GM10248 (cell line): ENCODE results near the gene C17orf58.
"Not testable (repeated sequence)": the region's sequence is repeated elsewhere in the genome, so short reads cannot be mapped to it uniquely, and the experiment has no call there.

Source experiments
- CTCF ChIA-PET: fragments of 300-600 bp; sonication (Branson Sonifier 250); formaldehyde crosslinking; extraction: SDS; loops from one replicate; lab custom pipeline; 2021; ENCODE audit warnings: antibody characterized with exemption; lab: Yijun Ruan, JAX
- POLR2A ChIA-PET: fragments of 350-650 bp; sonication (Branson Sonifier 250); formaldehyde crosslinking; extraction: SDS; loops from one replicate; lab custom pipeline; 2020; ENCODE audit warnings: antibody characterized with exemption; lab: Yijun Ruan, JAX
- DNase-seq: peaks from one replicate; pipeline ENCODE4 v3.0.0; 2012; ENCODE audit errors: extremely low spot score
- TF ChIP-seq, protein P1 (sequence below): IDR thresholded peaks from 2 replicates; pipeline ENCODE4 v1.5.1; 2012; ENCODE audit warnings: mild to moderate bottlenecking, low read depth; ENCODE audit errors: extremely low read depth, missing control alignments, control extremely low read depth

Gene C17orf58

DNA sequence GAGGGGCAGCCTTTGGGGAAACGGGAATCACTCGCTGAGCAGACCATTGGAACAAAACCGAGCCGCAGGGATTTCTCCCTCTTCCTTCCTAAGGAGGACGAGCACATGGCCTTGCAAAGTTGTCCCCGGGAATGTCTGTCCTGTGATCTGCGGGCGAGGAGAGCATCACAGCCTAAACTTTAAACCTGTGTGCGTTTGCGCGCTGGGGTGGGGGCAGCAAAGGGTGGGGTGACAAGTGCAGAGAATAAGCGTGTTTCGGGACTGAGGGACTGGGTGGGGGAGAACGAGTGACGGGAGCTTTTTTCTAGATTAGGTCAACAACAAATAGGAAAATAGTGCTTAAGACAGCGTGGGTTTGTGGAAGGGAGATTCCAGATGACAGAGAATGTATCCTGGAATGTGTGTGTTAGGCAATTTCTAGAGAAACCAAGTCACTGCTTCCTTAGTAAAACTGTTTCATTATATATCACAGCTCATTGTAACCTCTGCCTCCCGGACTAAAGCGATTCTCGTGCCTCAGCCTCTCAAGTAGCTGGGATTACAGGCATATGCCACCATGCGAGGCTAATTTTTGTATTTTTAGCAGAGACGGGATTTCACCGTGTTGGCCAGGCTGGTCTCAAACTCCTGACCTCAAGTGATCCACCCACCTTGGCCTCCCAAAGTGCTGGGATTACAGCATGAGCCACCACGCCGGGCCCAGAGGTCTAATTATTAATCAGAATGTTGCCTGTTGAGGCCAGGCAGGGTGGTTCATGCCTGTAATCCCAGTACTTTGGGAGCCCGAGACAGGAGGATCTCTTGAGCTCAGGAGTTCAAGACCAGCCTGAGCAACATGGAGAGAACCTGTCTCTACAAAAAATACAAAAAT, at the start of gene C17orf58:
C17orf58 (minus strand) TSS at position 169 of the 871 bp plus-strand sequence. CDS start 271 bp downstream, outside the sequence.
- CTCF ChIA-PET, result interaction anchor here (0.8 to 4.9 kb wide), 2 partner anchors 14 to 23 kb away, joined by 3 to 25 read pairs; no protein-coding TSS in a partner anchor
- not testable (repeated sequence) for DNase-seq
- POLR2A ChIA-PET, result interaction anchor here (1.5 kb wide), 1 partner anchor 23 kb away, joined by 5 read pairs; no protein-coding TSS in a partner anchor

DNA sequence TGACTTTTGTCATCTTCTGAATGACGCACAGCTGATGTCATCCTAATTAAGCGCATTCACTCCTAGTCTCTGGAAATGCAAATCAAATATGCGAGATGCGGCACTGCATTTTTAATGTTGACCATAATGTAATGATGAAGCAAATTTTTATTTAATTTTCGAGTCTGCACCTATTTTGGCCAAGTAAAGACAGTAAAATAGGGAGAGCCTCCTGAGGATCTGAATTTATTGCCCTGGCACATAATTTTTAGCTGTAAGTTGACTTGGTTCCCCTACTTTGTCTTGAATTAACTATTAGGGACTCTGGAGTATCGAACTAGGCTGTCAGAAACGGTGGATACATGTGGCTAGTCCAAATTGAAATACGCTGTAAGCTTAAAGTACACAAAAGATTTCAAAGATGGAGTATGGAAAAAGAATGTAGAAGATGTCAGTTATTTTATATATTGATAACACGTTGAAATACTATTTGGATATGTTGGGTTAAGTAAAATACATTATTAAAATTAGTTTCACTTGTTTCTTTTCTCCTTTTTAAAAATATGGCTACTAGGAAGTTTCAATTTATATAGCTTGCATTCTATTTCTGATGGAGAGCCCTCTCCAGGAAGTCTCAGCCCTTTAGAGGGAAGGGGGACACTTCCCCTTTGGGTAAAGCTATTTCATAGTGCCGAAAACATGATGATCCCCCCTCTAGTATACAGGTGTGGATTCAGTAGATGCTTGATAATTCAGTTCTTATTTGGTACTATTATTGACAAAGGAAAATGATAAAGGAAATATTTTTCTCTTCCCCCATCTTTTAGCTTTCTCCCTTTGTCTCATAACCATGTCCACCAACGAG, 40.3 kb upstream of the C17orf58 start:
- ChIA-PET CTCF (interaction anchor here (0.8 to 2.1 kb wide), 4 partner anchors 8 to 429 kb away, joined by 3 to 5 read pairs (median 4); no protein-coding TSS in a partner anchor), POLR2A (interaction anchor here (0.6 to 1.1 kb wide), 3 partner anchors 17 to 1290 kb away, joined by 3 to 4 read pairs (median 3); no protein-coding TSS in a partner anchor)
- TF ChIP-seq, protein P1, sequence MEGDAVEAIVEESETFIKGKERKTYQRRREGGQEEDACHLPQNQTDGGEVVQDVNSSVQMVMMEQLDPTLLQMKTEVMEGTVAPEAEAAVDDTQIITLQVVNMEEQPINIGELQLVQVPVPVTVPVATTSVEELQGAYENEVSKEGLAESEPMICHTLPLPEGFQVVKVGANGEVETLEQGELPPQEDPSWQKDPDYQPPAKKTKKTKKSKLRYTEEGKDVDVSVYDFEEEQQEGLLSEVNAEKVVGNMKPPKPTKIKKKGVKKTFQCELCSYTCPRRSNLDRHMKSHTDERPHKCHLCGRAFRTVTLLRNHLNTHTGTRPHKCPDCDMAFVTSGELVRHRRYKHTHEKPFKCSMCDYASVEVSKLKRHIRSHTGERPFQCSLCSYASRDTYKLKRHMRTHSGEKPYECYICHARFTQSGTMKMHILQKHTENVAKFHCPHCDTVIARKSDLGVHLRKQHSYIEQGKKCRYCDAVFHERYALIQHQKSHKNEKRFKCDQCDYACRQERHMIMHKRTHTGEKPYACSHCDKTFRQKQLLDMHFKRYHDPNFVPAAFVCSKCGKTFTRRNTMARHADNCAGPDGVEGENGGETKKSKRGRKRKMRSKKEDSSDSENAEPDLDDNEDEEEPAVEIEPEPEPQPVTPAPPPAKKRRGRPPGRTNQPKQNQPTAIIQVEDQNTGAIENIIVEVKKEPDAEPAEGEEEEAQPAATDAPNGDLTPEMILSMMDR, result no peak
- no peak for DNase-seq

DNA sequence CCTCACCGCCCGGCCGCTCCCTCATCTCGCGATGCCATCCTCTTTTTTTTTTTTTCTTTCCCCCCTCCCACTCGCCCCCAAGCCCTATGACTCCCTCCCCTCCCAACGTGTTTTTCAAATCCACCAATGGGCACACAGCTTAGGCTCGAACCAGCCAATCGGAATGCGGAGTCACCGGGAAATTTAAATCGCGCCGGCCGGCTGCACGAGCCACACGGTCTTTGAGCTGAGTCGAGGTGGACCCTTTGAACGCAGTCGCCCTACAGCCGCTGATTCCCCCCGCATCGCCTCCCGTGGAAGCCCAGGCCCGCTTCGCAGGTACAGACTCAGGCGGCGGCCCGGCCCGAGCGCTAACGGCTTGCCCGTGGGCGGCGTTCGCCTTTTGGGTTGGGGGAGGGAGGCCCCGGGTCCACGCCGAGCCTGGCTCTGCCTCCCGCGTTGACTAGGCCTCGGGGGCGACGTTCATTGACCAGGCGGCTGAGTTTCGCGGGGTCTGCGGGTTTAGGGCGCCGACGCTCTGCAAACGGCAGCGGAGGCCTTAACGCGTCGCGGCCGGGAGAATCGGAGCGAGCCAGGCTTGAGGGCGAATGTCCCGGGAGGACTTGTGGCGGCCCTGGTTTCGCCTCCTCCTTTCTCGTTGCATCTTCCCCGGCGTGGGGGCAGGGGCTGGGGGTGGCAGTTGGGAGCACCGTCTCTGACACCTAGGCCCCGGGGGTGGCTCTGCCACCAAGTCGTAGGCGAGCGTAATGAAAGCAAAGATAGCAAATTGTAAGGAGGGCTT, 39.4 kb upstream of the C17orf58 start, which contains the start of gene KPNA2:
KPNA2 (plus strand) TSS at position 213 of the 781 bp plus-strand sequence. CDS start 1,398 bp downstream, outside the sequence.
- ChIA-PET CTCF (interaction anchor here (1.7 to 2.1 kb wide), 2 partner anchors 16 to 21 kb away, joined by 4 to 5 read pairs; no protein-coding TSS in a partner anchor), POLR2A (interaction anchor here (0.6 to 0.9 kb wide), 3 partner anchors 29 to 1290 kb away, joined by 3 to 12 read pairs (median 3); no protein-coding TSS in a partner anchor)
- DNase-seq, result peak; percentile 98
- TF ChIP-seq, protein P1, result no peak

DNA sequence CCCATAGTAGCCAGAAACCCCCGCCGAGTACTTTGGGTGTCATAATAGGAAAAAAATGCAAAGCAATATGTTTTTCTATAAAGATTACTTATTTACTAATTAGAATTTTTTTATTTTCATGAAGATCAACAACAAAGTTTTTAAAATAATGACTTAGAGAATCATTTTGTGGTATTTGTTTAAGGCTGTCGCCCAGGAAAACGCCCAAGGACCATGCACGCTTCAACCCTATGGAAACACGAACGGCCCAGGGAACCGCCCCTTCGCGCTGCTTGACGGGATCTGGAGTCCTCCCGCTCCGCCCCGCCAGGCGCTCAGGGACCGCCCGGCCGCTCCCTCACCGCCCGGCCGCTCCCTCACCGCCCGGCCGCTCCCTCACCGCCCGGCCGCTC, 38.9 kb upstream of the C17orf58 start:
- ChIA-PET CTCF (interaction anchor here (2.1 kb wide), 1 partner anchor 15 kb away, joined by 5 read pairs; no protein-coding TSS in a partner anchor), POLR2A (interaction anchor here (0.9 kb wide), 1 partner anchor 28 kb away, joined by 3 read pairs; no protein-coding TSS in a partner anchor)
- TF ChIP-seq, protein P1, result no peak
- no peak for DNase-seq

DNA sequence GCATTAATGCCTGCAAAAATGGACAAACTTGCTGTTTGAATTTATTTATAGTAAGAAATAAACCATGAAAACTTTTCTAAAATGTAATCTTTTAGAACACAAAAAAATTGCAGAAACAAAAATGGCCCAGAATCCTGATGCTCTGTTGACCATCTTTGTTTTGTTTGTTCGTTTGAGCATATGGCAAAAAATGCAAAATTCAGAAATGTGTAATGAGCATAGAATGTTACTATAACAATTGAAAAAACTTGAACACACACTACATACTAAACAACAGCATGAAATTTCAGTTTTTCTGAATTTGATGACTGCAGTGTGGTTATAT, 38.1 kb upstream of the C17orf58 start:
- ChIA-PET CTCF (no interaction called here), POLR2A (no interaction called here)
- TF ChIP-seq, protein P1, result no peak
- no peak for DNase-seq
